NCI-H1417 (cell line): ENCODE results near the gene SMAD1.
A peak's percentile ranks its signal among the peaks of the same experiment; 100 is the strongest.

ENCODE experiments used
- DNase-seq, 3 experiments: peaks; one replicate each; lab custom pipeline; 2025; lab: John Stamatoyannopoulos, UW

Gene SMAD1

DNA sequence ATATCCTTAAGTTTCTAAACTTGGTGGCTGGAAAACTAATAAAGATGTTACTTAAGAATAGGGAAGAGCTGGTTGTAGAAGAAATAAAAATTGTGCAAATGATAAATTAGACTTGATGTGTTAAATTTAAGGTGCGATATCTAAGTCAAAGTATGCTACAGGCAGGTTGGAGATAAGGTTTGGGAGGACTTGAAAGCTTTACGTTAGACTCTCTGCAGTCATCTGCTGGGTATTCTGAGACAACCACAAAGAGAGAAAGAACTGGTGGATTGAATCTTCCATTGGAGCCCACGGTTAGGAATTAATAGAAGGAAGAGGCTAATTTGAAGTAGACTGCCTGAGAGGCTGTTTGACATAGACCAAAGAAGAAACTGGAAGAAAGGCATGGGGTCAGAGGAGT lies 7.9 kb downstream of the SMAD1 start:
- DNase-seq: no peak

DNA sequence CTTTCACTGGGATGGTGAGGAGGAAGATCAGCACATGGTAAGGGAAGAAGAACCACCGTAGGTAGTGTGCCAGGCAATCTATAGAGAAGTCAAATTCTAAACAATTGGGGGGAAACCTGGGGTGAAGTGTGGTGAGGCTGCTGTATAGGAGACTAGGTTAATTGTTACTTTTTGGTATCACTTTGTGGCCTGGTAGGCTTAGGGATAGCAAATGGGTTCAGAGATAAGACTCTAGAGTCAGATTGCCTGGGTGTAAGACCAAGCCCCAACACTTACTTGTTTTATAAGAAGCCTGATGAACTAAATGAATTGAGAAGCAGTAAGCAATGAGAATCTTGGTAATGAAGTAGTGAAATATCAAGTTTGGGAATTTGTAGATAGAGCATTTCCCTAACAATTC lies 8.7 kb downstream of the SMAD1 start:
- DNase-seq: no peak

DNA sequence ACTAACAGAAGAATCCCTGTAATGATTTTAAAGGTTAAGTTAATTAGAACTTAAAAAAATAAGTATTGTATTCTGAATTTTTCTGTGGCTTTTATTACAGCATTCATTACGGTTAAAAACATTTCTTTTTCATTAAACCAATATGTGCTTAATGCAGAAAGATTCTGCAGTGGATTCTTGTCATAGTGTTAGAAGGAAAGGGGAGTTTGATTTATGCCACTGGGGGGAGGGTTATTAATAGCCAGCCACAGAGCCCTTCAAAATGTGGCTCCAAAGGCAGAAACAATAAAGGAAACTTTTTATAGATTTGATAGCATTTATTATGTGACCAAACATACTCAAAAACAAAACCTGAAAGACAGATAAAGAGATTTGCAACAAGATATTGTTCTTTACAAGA lies 9.1 kb downstream of the SMAD1 start:
- DNase-seq: no peak

GRCh38 chr4:145492376-145492775 lies 10.7 kb downstream of the SMAD1 start:
- DNase-seq: no peak

DNA sequence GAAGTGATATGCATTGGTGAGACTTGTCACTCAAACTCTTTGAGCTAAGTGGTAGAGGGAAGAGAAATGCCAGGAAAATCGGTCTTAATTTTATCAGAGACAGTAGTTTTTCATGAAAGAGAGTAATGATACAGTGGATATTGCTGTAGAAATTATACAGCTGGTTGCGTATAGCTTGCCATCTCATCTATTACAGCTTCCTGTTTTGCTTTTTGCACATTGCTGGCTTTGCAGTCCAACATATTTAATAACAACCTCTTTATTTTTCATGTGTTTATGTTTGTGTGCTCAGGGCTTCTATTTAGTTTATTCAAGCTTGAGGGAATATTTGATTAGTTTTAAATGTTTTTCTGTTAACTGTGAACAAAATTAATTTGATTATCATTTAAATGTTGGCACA lies 11.5 kb downstream of the SMAD1 start:
- no peak for DNase-seq

DNA sequence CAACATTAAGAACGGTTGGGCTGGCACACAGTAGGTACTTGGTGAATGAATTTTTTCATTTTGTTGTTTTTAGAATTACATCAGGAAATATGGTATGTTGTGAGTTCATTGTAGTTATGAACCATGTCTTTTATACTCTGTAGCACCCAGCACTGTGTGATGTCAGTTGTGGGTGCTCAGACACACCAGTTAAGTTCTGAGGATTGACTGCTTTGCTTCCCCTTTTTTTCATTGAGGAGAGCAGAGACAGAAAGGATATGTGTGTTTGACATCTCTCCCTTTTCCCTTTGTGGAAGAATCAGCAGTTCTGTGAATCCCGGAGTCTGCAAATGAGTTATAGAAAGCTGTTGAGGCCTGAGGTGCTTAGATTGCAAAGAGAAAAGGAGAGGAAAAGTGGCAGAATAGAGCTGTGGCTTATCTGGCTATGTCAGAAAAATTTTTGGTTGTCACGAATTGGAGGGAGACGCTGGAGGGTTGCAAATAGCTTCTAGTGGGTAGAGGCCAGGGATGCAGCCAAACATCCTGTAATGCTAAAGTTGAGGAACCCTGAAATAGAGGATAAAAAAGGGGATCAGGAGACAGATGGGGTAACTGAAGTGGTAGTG lies 13.1 kb downstream of the SMAD1 start:
- DNase-seq: no peak

DNA sequence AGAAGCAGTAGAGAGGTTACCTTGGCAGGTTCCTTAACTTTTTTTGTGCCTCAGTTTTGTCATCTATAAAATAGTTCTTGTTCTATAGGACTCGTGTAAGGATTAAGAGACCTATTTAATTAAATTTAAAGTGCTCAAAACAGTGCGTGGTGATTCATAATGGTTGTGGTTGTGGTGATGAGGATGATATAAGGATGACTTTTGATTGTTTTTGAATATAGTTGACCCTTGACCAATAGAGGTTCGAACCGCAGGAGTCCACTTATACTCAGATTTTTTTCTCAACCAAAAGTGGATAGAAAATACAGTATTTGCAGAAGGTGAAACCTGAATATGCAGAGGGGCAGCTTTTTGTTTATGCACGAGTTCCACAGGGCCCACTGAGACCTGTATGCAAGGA lies 14.6 kb downstream of the SMAD1 start:
- no peak for DNase-seq

- no peak for DNase-seq
Measured at GRCh38 chr4:145497199-145498149, 15.8 kb downstream of the SMAD1 start.

DNA sequence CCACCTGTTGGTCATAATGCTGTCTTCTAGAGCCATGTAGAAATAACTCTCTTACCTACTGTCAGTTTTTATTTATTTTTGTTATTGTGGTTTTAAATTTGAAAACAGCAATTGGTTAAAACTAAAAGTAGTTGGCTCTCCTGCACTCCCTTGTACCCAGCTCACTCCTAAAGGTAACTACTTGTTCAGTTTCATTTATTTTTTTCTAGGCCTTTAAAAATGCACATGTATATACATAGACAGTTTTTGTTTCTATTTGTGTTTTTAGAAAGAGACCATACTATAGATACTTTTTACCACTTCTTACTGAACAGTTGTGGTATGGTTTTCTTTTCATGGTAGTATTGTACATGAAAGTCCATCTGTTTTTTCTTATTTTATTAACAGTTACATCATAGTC lies 16.8 kb downstream of the SMAD1 start:
- DNase-seq: no peak

DNA sequence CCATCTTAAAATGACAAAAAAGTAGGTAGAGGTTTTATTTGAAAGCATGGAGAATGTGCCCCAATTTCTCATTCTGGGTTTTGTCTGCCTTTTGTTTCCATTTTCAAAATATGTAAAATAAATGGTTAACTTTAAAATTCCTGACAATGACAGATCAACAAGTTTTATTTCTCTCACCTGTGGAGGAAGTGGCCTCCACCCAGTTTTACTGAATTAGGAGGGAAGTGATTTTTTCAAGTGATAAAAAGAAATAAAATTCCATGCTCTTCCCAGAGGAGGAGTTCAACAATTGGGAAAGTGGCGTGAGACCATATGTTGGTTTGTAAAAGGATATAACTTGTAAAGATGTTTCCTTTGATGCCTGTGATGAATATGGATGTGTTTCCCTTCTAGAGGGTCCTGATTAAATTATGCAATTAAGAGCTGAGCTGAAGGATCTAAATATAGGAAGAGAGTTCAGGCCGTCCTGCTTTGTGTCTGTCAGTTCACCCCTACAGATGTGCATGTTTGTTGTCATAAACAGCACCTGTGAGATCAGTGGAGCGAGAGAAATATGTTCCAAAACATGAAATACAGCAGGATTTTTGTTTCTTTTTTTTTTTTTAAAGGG lies 19.5 kb downstream of the SMAD1 start:
- no peak for DNase-seq

DNA sequence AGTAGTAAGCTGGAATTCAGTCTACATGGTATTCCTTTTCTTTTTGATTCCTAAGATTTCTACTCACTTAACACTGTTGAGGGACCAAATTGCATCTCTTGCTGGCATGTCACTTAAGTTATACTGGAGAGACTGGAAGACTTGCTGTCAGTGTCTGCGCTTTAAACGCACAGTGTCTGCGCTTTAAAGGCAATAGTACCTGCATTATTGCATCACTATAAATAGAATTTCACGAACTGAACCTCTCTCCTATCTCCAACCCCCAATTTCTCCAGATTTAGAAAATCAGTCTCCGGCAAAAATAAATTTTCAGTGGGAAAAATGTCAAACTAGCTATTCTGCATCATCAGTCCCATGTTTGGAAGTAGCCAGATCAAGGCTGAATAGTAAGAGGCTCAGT lies 21.2 kb downstream of the SMAD1 start:
- no peak for DNase-seq

GRCh38 chr4:145503486-145504072 lies 21.9 kb downstream of the SMAD1 start:
- no peak for DNase-seq

DNA sequence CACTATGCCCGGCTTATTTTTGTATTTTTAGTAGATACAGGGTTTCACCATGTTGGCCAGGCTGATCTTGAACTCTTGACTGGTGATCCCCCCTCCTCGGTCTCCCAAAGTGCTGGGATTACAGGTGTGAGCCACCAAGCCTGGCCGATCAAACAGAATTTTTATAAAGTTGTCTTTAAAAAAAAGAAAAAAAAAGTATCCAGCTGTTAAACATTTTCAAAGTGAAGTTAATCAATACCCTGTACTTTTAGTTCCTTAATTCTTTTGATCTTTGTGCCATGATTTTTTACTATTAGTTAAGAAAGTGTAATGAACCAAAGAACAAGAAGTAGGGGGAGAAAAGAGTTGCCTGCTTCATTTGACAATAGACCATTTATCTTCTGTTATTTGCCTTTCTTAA lies 24.3 kb downstream of the SMAD1 start:
- no peak for DNase-seq

GRCh38 chr4:145507636-145508035 lies 26.0 kb downstream of the SMAD1 start:
- no peak for DNase-seq

DNA sequence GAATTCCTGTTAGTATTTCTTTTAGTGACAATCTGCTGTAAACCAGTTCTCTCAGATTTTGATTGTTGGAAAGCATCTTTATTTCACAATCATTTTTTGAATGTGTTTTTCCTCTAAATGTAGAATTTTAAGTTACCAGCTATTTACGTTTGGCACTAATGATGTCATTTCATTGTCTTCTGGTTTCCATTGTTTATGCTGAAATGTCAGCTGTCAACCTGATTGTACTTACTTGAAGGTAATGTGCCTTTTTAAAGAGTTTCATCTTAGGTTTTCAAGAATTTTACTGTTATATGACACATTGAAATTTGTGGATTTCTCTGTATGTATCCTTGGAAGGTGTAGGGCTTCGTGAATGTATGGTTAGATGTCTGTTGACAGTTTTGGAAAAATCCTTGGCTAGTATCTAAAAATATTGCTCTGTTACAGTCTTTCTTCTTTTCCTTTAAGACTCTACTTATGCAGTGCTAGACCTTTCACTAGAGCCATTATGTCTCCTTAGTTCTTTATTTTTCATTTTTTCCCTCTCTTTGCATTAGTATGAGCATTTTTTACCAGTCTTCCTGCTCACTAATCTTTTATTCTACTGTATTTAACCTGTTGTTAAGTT lies 30.4 kb downstream of the SMAD1 start:
- DNase-seq: peak in 1 of 3 experiments; percentile 4

- no peak for DNase-seq
Measured at GRCh38 chr4:145513020-145513621, 31.5 kb downstream of the SMAD1 start.

DNA sequence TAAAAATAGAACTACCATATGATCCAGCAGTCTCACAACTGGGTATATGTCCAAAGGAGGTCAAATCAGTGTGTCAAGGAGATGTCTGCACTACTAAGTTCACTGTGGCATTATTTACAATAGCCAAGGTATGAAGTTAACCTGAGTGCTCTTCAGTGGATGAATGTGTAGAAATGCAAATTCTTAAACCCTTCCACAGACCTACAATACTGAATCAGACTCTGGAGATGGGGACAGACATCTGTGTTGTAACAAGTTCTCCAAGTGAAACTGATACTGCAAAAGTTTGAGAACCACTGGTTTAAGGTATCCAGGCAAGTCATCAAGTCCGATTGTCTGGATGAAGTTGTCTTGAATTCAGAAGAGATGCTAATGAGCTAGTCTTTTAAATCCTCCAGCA lies 38.5 kb downstream of the SMAD1 start:
- no peak for DNase-seq

DNA sequence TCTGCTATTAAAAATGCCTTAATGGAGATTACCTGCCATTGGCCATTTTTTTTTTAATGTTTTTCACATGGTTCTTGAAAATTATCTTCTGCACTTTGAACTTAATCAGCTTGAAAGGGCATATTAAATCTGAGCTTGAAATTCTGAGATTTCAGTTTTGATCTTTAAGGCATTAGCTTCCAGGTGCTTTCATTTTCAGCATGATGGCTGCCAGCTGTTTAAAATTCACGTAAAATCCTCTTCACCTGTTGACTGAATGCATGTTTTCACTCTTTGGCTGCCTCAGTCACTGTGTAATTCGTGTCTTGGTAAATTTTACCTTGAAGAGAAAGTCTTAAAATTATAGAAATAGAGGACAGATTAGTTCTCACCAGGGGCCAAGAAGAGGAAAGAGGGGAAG lies 39.6 kb downstream of the SMAD1 start:
- no peak for DNase-seq

GRCh38 chr4:145523117-145523516 lies 41.5 kb downstream of the SMAD1 start:
- DNase-seq: no peak

DNA sequence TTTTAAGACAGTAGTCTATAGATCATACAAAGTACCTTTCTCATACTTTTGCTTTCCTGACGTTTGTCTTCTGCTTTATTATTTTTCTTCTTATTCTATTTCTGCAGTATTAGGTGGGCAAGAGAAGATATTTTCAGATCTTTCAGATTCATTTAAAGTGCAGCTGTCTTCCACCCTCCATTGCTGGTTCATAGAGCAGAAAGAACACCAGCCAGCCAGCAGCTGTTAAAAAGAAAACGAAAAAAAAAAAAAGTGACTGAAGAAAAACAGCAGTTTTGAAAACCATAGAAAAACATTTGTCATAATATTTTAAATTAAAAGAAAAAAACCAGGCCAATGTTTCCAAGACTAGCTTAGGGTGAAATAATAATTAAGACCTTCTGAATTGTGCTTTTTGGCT lies 42.9 kb downstream of the SMAD1 start:
- no peak for DNase-seq

DNA sequence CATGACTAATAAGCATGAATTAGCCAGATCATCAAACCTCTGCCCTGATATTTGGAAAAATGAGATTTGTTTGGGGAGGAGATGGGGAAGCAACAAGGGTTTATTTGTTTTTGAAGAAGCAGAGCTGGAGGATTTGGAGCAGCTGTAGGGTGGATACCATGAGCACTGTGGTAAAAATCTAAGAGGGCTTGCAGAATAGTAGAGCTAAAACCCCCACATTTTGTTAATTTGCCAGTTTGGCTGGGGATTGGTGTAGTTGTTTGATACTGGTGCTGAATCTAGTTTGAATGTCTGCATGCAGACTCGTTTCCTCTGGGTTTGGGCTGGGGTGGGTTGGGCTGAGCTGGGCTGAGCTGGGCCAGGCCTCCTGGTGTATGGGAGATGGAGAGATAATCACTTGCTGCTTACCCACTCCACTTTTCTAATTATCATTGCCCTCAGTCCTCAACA lies 43.7 kb downstream of the SMAD1 start:
- peak in 1 of 3 experiments; percentile 20 for DNase-seq

DNA sequence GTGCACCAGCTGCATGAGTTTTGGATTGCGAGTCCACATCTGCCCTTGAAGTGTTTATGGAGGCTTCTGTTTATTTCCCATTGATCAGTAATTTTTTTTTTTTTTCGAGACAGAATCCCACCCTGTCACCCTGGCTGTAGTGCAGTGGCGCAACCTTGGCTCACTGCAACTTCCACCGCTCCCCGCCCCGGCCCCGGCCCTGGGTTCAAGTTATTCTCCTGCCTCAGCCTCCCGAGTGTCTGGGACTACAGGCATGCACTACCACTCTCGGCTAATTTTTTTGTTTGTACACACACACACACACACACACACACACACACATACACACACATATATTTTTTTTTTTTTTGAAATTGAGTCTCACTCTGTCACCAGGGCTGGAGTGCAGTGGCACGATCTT lies 46.1 kb downstream of the SMAD1 start:
- DNase-seq: no peak
